HG02870 (cell line): Measurements from ENCODE around the gene LRP1B.
"Not testable (repeated sequence)": the region's sequence is repeated elsewhere in the genome, so short reads cannot be mapped to it uniquely, and the experiment has no call there.

ENCODE experiments used
- ATAC-seq: cut with Tn5 transposase; IDR thresholded peaks from one replicate; pipeline ENCODE4 v1.9.1; 2021; ENCODE audit warnings: mild to moderate bottlenecking, moderate library complexity; ENCODE audit not compliant: unreplicated experiment

Gene LRP1B

DNA sequence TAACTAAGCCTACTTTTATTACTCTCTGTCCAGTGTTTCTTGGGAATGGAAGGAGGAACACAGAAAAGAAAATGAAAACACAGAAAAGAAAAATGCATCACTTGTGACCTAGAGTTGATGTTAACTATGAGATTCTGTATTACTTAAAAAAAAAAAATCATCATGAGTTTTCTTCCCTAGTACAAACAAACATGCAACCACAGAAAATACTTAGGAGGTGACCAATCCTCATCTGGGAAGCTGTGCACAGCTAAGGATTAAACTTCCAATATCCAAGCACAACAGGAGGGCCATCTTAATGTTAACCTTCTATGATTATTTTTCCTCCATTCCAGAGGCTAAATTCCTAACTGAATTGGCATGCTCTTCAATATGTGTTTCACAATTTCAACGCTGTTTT is 1140.4 kb downstream of the LRP1B start:
- no peak for ATAC-seq

DNA sequence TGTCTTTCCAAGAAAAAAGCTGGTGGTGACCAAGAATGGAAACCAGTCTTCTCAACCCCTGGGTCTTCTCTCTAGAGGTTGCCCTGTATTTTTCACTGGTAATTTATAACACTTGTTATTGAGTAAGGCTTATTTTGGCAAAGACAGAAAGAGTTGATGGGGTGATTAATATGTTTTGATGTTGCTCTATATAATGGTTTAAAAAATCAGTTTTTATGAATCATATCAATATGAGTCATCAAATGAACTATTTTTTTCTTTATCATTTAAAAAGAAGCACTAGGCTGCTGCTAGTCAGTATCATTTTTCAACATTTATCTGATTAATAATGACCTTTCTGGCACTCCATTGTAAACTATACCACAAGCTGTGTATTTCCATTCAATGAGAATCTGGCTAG is 1142.2 kb downstream of the LRP1B start:
- ATAC-seq: no peak

DNA sequence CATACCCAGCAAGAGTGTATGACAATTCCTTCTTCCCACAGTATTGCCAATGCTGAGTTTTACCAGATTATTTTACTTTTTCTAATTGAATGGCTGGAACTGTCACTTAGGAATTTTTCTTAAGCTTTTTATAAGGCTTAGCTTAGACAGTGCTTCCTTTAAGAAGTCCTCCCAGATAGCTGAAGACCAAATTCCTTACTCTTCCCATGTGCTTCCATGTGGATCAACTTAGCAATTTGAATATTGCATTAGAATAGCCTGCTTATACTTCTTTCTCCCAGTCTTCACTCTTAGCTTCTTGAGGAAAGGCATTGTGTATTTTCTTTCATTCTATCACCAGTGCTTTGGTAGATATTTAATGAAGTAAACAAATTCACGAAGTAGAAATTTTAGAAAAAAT is 1144.4 kb downstream of the LRP1B start:
- ATAC-seq: no peak

DNA sequence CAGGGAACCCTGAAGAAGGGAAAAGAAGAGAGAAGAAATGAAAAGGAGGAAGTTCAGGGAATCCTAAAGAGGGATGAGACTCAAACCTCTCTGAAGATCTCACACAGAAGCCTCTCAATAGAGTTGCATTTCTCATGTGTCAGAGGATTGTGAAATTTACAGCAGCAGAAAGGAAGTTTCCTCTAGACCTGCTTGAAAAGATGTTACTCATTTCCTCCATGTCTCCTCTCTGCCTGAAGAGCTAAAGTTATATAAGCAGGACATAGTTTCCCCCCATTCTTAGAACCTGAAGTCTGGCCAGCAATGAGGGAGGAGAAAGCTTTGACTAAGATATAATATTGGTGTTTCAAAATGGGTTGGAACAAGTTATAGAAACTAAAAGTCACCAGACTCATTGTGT is 1155.6 kb downstream of the LRP1B start:
- ATAC-seq: no peak

DNA sequence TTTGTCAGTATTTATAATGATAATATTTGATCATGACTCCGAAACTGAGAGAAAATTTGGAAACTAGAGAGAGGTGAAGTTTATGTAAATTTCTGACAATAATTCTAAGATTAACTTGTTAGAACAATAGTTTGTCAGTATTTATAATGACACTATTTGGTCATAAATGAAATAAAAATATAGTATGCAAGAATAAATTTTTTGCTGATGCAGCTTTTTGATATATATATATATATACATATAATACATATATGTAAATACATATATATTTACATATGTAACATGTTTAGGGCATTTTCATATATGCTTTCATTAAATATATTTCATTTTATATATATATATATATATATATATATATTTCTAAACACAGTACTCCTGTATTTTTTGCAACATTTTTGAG is 1158.1 kb downstream of the LRP1B start:
- ATAC-seq: no peak

DNA sequence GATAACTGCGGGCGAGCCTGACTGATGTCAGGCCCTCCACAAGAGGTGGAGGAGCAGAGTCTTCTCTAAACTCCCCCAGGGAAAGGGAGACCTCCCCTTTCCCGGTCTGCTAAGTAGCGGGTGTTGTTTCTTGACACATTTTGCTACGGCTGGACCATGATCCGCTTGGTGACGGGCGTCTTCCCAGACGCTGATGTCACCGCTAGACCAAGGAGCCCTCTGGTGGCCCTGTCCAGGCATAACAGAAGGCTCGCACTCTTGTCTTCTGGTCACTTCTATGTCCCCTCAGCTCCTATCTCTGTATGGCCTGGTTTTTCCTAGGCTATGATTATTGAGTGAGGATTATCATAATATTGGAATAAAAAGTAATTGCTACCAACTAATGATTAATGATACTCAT is 1166.5 kb downstream of the LRP1B start:
- not testable (repeated sequence) for ATAC-seq

DNA sequence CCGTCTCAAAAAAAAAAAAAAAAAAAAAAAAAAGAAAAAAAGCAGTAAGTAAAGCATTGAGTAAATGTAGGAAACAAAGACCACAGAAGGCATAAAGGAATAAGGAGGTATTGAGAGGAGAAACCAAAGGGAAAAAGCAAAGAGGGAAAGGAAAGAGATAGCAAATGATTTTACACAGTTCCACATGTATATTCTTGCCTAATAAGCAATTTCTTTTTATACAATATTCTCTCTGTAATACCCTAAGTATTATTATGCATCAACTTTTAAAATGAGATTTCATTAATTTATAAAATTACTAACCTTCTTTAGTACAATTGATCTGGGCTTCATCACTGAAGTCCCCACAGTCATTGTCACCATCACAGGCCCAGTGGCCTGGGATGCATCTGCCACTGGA is 1180.9 kb downstream of the LRP1B start:
- no peak for ATAC-seq

DNA sequence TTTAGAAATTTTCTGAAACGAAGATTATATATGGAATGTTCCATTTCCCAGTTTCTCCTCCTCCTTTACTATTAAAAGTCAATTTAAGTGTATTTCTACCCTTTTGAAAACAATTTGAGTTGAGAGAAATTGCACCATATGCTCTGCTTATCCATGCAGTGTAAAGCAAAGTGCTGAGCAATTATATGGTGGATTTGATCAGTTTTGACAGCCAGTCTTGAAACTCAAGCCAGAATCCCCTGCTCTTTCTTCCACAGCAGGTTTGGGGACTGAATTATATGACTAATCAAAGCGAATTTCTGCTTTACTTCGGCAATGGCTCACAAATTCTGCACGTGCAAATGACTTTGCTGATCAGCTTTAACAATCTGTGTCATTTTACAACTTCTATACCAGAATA is 1183.6 kb downstream of the LRP1B start:
- ATAC-seq: no peak

DNA sequence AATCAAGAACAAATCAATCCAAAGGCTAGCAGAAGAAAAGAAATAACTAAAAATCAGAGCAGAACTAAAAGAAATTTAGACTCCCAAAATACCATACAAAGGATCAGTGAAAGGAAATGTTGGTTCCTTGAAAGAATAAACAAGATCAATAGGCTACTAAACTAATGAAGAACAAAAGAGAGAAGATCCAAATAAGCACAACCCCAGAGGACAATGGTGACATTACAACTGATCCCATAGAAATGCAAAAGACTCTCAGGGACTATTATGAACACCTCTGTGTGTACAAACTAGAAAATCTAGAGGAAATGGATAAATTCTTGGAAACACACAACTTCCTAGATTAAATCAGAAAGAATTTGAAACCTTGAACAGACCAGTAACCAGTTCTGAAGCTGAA is 1186.9 kb downstream of the LRP1B start:
- no peak for ATAC-seq

DNA sequence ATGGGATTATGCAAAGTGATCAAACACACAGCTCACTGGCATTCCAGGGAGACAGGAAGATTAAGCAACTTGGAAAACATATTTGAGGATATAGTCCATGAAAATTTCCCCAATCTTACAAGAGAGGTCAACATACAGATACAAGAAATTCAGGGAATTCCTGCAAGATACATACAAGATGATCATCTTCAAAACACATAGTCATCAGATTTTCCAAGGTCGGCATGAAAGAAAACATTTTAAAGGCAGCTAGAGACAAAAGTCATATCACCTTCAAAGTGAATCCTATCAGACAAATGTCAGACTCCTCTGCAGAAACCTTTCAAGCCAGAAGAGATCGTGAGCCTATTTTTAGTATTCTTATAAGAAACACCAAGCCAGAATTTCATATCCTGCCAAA is 1188.5 kb downstream of the LRP1B start:
- no peak for ATAC-seq

DNA sequence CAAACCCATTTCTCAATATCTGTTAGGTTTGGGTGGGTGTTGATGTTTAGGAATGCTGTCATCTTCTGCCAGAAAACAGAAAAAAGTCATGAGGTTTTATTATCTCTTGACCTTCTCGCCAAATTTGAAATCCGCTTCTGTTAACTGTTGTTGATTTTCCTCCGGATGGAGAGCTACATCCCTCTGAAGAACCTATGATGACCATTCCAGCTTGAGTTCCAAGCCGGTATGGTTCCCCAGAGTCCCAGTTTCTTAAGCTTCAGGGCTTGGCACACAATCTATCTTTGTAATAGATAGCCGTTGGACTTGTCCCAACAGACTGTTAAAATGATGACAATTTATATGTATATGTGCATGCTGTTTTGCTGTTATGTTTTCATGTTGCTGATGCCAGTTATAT is 1201.0 kb downstream of the LRP1B start:
- ATAC-seq: no peak

DNA sequence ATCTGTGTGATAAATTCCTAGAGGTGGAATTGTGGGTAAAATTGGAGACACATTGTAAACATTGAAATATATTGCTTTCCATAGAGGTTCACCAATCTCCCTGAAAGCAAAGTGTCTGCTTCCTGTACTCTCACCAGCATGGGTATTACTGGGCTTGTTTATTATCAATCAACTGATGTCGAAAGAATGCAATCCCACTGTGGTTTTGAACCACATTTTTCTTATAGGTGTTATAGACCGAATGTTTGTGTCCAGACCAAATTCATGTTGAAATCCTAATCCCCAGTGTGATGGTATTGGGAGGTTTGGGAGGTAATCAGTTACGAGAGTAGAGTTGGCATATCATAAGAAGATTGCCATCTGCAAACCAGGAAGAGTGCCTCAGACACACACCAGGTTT is 1212.4 kb downstream of the LRP1B start:
- no peak for ATAC-seq

DNA sequence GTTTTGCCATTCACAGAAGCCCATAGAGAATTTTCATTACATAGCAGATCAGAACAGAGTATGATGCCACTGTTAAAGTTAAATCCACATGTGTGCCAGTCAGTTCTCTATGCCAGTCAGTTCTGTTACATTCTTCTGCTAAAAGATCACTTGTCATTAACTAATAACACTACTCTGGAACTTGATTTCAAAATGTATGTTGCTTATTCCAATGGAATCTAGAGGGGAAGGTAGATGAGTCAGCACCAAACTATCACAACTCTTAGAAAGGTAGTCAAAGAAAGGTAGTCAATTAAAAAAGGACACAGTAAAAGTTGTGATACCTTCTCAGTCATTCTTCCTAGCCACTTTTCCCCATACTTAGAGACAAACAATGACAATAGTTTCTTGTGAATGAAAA is 1214.4 kb downstream of the LRP1B start:
- ATAC-seq: no peak

DNA sequence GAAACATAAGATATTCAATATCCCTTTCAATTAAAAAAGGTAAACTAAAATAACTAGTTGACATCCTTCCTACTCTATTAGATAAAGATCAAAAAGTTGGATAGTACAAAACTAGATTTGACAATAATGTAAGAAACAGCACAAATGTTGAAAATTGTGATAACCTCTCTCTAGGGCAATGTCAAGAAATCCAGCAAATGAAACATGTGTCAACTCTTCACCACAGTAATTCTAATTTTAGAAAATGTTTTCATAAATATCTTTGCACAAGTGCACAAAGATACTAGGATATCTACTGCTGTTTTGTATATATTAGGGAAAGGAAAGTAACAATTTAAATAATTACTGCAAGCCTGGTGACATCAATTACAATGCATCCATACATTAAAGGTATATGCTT is 1220.1 kb downstream of the LRP1B start:
- ATAC-seq: no peak

DNA sequence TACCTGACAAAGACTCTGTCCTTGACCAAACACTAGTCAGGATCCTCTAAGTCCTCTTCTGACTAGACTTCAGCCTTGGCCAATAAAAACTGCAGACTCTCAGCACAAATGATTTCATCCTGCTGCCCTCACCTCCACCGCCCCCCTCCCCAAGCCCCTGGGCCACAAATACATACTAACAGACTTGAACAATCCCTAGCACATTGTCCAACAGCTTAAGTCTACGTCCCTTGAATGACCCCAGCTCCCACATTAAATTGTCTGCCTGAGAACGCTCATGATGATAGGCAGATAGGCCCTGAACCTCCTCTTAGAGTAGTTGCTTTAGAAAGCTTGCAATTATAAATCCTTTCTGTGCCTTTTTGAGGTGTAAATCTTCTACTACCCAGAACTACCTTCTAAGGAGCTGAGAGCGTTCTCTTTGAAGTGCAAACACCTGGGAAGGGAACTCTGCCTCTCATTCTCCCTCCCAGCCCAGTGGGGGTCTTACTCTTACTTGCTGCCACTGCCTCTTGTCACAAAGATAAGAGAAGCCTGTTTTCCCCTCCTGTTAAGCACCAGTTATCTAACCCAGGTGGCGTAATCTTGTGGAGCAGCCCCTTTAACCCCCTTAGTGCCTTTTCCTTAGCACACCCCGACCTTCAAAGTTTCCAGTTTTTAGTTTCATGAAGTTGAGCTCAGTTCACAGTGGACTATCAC is 1225.6 kb downstream of the LRP1B start:
- no peak for ATAC-seq

DNA sequence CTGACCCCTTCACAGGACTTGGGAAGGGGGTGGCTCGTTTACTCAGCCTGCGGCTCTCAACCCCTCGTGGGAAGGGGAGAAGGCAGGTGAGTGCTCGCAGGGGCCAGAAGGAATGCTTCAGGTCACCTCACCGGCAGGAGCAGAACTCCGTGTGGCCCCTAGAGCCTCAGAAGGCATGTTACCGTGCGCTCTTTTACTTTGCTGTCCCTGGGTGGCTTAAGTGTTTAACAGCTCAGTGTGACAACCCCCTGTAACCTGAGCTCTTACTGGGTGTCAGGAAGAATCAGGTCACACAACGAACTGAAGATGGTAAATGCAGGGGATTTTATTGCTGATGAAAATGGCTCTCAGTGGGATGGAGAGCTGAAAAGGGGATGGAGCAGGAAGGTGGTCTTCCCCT is 1235.4 kb downstream of the LRP1B start:
- no peak for ATAC-seq

DNA sequence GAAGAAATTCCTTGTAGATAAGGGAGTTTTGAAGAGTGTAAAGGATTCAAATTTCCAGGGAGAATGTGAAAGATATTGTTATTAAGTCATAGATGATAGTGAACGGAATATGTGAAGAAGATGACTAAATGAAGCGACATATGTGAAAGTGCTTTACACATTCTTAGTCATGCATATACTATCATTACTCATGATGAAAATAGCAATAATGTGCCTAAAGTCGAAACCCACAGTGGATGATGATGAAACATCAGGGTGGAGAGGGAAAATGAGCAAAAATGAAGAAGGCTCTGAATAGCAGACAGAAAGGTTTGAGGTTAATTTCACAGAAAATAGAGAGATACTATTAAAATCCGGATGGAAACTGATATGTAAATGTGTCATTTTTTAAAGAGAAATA is 1237.1 kb downstream of the LRP1B start:
- no peak for ATAC-seq

DNA sequence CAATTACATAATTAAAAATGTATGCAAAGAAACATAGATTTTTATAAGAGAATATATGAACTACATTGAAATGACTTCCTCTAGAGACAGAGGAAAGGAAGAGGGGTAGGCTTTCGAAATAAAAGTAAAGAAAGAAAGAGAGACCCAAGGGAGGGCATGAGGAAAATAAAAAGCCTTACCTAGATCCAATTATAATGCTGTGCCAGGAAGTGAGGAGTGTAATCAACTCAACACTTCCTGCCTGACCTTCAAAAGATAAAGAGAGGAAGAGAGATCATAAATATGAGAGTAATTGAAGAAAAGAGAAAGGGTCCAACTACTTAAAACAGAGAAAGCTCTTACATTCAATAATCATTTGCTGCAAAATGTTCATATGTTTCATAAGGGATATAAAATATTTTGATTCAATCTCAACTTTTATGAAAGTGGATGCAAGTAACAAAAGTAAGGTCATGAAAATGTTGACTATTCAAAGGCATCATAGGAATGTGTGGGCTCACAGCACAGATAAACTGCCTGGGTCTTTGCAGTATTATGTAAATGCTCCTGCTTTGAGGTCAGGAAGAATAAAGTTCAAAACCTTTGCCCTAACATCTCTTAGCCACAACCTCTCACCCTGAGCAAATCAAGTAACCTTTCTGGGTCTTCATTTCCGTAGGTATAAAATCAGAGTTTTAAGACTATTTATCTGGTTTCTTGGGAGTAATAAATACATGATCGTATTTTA is 1237.7 kb downstream of the LRP1B start:
- ATAC-seq: no peak

DNA sequence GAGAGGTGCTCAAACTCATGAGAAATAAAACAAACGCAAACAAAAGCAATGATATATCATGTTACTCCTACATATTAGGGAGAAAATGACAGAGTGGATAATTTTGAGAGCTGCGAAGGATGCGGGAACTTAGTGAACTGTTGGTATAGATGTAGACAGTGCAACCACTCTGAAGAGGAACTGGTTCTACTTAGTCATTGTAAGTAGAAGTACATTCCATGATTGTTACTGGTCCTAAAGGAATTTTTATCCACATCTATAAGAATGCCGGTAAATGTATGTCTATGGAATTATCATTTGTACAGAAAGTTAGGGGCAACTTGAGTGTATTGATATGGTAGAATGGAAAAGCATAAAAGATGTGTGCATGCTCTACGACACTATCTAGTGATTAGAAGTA is 1238.4 kb downstream of the LRP1B start:
- no peak for ATAC-seq

DNA sequence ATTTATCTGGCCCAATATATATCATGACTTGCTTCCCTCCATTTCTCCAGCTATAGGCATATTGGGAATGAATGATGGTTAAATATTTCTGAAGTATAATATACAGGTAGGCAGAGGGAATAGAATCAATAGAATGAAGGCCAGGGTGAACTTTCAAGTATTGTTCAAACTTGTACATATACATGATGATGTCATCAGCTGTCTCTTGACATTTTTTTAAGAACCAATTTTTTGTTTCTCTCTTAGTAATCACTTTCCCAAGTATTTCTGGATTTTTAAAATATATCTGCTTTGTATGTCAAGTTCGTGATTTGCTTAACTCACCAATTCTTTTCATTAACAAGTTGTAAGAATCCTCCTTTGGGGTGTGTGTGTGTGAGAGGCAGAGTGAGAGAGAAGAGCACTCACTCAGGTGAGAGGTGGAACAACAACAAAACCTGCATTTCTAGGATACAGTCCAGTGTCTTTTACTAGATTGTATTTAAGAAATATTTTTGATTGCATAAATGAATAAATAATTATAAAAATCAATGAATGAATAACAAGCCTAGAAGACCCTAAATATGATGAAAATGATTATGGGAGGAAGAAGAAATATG is 1239.1 kb downstream of the LRP1B start:
- no peak for ATAC-seq

DNA sequence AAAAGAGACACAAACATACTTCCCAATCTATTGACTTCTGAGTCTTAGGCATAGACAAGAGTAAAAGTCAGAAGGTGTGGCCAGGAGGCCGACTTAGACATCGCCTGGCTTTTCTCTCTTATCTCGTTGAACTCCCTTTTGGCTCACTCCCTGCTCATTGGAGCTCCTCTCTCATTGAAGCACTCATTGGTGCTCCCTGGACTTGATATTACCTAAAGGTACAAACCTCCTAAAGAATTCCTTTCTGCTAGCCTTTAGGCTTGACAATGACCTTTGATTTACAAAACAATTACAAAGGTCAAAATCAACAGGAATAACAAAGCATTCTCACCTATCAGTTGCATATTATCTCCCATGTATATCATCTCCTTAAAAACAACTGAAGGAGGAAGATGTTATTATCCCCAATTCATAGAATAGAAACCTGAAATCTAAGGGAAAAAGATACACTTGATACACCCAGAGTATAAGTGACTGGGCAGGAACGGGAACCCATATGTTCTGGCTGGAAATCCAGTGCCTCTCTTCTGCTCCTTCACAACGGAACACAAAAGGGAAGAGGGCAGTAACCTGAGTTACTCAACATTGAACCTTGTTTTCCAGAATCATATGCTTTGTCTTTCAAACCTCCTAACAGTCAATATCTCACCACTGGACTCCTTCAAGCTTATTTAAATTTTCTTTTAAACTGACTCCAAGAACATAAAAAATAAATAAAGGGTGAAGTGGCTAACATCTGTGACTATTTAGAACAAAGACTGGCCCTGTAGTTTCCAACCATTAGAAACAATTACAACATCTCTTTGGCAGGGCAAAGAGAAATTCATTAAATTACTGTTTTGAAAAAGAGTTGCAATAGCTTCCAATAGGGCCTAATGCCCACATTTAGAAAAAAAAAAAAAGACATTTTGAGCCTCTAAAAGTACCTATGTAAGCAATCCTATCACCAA is 1247.9 kb downstream of the LRP1B start:
- ATAC-seq: no peak
